ENCODE measurements around the gene IRF8. TPM values are rescaled to one million over a fixed set of nuclear protein-coding genes. Genes with fewer than 3 reads are reported as not detected.
"Not testable (repeated sequence)": the region's sequence is repeated elsewhere in the genome, so short reads cannot be mapped to it uniquely, and the experiment has no call there.

Gene IRF8
- total RNA-seq, 1 experiment from 2014 or later, result 0.05 TPM

DNA sequence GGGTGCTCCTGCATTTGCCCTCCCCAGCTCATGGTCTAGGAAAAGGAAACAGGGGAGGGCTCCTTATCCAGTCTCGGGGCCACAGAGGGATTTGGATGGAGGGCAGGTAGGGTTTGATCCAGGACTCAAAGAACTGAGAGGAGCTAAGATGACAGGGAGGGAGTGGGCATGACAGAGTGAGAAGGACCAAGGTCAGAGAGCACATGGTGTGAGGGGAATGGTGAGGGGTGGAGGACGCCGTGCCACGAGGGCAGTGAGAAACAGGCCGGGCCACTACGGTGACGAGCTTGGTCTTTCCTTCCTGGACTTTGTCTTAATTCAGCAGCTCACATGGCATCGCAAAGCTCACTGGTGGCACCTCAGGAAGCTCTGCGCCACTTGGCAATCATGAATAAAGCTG, 35.2 kb downstream of the IRF8 start:
- no peak for DNase-seq (ENCODE audit: low spot score)

DNA sequence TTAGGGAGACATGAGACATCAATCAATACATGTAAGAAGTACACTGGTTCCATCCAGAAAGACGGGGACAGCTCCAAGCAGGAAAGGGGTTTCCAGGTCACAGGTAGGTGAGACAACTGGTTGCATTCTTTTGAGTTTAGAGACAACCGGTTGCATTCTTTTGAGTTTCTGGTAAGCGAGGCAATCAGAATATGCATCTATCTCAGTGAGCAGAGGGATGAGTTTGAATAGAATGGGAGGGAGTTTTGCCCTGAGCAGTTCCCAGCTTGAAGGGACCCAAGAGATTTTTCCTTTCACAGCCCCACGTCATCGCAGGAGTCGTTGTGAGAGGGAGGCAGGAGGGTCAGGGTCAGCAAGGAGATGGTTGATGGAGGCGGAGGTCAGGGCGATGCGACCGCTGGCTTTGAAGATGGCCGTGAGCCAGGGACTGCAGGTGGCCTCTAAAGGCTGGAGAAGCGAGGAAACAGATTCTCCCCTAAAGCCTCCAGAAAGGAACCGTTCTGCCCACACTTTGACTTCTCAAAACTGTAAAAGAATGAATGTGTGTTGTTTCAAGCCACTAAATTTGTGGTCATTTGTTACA, 36.5 kb downstream of the IRF8 start:
- no peak for DNase-seq (ENCODE audit: low spot score)

DNA sequence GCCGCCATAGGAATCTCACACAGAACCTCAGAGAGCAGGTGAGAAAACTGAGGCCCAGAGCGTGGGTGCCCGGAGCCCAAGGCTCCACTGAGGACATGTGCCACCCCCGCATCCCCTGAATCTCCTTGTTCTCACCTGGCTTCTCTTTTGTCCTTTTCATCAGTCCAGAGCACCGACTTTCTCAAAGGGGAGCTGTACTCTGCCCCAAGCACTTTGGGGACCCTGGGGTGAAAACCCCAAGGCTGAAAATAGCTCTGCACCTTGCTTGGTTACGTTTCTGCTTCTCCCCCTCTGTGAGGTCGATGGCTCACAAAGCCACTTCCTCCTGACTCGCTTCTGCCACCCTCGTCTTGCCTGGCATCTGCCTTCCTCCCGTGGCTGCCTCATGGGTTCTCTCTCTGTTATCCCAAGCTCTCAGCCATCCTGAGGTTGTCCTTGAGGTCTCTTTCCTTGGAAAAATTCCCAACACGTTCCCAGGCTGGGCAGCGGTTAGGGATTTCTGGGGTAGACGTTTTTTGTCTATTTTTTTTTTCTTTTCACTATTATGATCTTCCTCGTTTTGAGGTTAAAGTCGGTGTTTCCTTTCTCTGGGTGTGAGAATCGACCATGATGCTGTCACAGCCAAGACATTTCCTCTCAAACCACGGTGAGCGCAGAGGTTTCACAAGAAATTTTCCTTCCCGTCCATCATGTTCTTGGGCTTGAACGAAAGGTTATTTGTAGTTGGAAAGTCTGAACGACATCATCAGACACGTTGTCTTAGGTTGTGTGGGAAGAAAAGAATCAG, 37.2 kb downstream of the IRF8 start:
- DNase-seq (ENCODE audit: low spot score), result peak; percentile 38

- no peak for DNase-seq (ENCODE audit: low spot score)
Observed at GRCh38 chr16:85936816-85937215, 37.9 kb downstream of the IRF8 start.

- no peak for DNase-seq (ENCODE audit: low spot score)
Observed at GRCh38 chr16:85940214-85940613, 41.3 kb downstream of the IRF8 start.

DNA sequence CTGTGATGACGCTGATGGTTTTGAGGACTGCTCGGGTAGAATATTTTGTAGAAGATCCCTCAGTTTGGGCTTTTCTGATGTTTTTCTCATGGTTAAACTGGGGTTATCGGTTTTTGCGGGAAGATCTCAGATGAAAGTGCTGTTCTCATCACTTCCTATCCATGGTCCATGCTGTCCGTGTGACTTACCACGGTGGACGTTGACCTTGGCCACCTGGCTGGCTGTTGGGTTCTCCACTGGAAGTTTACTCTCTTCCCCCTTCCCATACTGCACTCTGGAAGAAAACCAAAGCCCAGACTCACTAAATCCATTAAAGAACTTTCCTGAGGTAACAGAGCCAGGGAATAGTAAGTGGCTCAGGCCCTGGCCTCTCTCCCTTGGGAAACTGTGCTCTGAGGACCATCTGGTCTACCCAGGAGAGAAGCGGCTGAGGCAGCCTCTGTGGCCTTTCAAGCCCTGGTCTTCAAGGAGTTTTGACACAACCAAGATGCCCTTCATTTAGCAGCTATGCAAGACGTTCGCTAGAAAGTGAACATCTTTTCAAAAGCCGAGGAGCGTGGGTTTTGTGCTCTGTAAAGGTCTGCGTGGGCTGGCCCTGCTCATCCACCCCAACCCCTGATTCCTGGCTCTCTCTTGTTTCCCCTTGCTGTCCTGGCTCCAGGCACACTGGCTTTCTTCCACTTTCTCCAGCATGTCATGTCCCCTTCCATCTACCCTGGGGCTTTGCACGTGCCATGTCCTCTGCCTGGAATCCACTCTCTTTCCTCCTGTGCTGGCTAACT, 43.1 kb downstream of the IRF8 start:
- DNase-seq (ENCODE audit: low spot score), result no peak

DNA sequence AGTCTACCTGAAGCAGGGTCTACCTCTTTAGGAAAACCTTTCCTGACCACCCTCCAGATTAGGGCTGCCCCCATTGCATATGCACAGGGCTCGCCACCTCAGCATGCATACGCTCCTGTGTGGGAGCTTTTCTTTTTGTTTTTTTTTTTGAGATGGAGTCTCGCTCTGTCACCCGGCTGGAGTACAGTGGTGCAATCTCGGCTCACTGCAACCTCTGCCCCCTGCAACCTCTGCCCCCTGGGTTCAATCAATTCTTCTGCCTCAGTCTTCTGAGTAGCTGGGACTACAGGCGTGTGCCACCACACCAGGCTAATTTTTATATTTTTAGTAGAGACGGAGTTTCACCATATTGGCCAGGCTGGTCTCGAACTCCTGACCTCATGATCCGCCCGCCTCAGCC, 43.7 kb downstream of the IRF8 start:
- not testable (repeated sequence) for DNase-seq (ENCODE audit: low spot score)

- DNase-seq (ENCODE audit: low spot score), result no peak
Observed at GRCh38 chr16:85943711-85944110, 44.7 kb downstream of the IRF8 start.

DNA sequence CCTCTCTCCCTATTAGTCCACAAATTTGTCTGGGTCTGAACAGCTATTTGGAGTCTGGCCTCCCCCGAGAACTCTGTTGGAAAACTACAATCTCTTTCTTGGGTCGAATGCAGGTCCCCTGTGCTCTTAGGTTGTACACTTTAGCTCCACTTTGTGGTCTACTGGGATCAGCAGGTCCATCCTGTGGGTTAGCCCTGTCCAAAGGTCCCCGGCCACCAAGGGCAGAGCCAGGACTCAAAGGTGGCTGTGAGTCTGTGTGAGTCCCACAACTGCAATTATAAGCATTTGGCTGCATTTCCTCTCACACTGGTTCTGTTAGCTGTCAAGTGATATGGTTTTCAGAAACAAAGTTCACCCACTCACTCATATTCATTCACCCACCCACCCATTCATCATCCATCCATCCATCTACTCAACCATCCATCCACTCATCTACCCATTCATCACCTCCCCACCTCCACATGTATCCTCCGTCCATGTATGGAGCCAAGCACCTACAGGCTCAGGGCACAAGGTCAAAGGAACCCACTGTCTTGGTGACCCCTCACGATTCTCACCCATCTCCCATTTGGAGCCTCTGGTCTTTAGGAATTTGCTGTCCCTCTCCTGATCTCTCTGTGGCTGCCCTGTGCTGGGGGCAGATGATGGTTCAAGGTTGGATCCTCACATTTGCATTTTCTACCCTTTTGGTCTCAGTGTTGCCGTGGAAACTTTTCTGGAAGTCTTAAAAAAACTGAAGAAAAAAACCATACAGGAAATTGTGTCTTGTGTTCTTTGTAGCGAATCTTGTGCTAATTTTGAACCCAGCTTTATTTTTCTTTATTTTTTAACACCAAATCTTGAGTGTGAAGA, 45.8 kb downstream of the IRF8 start:
- no peak for DNase-seq (ENCODE audit: low spot score)

- no peak for DNase-seq (ENCODE audit: low spot score)
Observed at GRCh38 chr16:85945424-85945751, 46.4 kb downstream of the IRF8 start.

DNA sequence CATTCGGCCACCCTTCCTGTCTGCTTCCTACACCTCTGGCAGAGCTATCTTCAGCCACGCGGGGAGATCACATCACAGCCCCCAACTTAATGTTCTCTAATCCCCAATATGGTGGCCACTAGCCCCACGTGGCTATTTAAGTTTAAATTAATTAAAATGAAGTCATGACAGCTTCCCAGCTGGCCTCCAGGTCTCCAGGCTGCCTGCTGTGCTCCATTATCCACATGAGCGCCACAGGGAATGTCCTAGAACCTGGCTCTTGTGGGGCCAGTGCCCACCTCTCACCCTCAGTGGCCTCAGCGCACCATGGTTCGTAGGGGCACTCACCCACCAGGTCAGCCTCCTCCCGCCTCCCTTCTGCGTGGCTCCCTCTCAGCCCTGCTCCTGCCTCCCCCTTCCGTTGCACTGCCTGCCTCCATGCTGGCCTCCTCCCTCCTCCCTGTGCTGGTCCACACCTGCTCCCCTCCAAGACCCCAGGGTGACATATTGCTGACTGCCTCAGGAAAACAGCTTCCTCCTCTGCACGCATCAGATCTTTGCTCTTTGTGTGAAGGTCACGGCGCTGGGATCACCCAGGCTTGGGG, 47.7 kb downstream of the IRF8 start:
- no peak for DNase-seq (ENCODE audit: low spot score)

- DNase-seq (ENCODE audit: low spot score), result no peak
Observed at GRCh38 chr16:85947230-85948137, 48.5 kb downstream of the IRF8 start.

DNA sequence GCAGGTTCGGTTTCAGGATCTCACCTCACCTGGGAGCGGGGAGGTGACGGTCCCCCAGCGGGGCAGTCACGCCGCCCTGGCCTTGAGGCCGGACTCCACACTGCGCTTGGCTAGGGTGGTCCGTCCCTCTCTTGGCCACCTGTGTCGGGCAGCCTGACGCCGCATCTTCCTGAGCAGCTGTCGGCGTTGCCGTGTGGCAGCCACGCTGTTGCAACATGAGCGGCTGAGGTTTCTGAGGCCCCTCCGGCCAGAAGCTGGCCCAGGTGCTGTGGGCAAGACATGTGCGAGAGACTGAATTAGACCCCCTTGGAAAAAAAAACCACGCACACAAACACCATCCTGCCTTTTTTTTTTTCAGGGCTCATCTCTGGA, 49.2 kb downstream of the IRF8 start:
- DNase-seq (ENCODE audit: low spot score), result no peak

- no peak for DNase-seq (ENCODE audit: low spot score)
Observed at GRCh38 chr16:85948616-85949265, 49.8 kb downstream of the IRF8 start.

- no peak for DNase-seq (ENCODE audit: low spot score)
Observed at GRCh38 chr16:85950136-85950918, 51.4 kb downstream of the IRF8 start.

- DNase-seq (ENCODE audit: low spot score), result no peak
Observed at GRCh38 chr16:85952197-85952596, 53.2 kb downstream of the IRF8 start.

- DNase-seq (ENCODE audit: low spot score), result no peak
Observed at GRCh38 chr16:85952811-85953210, 53.8 kb downstream of the IRF8 start.

- DNase-seq (ENCODE audit: low spot score), result no peak
Observed at GRCh38 chr16:85954927-85955519, 56.1 kb downstream of the IRF8 start.

DNA sequence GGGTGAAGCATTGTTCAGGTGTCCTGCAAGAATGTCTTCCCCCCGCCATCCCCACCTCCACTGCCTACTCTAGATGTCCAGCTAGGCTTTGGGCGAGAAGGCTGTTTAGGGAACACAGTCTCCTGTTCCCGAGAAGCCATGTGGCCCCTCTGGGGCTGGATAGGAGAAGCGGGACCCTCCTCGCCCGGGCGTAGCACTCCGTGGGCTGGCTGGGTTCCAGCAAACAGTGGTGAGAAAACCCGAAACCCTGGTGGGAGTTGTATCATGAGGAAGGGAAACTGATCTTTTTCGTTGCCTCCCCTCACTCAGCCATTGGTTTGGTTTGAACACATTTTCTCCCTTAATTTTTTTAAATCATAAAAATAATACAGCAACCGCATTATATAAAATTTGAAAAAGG, 56.6 kb downstream of the IRF8 start:
- no peak for DNase-seq (ENCODE audit: low spot score)
